ENCODE measurements around the gene ASCC1.

DNA sequence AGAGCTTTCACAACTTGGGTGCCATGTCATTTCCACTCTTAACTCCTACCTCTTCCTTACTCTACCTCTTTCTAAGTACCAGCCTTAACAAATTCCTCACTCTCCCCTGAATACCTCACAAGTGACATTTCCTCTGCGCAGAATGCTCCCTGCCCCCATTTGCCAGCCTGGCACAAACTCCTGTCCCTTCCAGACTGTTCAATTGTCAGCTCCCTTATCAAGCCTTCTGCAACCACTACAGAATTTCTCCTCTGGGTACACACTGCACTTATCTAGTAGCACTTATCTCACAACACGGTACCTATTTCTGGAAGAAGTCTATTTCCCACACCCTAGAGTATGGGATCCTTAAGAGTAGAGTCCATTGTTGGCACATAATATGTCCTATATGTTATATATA lies 39.4 kb downstream of the ASCC1 start:
- TF ChIP-seq, protein P1, sequence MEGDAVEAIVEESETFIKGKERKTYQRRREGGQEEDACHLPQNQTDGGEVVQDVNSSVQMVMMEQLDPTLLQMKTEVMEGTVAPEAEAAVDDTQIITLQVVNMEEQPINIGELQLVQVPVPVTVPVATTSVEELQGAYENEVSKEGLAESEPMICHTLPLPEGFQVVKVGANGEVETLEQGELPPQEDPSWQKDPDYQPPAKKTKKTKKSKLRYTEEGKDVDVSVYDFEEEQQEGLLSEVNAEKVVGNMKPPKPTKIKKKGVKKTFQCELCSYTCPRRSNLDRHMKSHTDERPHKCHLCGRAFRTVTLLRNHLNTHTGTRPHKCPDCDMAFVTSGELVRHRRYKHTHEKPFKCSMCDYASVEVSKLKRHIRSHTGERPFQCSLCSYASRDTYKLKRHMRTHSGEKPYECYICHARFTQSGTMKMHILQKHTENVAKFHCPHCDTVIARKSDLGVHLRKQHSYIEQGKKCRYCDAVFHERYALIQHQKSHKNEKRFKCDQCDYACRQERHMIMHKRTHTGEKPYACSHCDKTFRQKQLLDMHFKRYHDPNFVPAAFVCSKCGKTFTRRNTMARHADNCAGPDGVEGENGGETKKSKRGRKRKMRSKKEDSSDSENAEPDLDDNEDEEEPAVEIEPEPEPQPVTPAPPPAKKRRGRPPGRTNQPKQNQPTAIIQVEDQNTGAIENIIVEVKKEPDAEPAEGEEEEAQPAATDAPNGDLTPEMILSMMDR (IDR thresholded peaks at IDR 0.05; ENCODE audit: low read depth, low read length, poor library complexity, severe bottlenecking): no peak
- TF ChIP-seq EZH2phosphoT487 (IDR thresholded peaks at IDR 0.05; ENCODE audit: borderline replicate concordance, low read length): no peak
